SK-N-SH treated with all-trans-retinoic acid at 6 μM for 48 hours (cell line): ENCODE measurements around the gene BSN.
"Not testable (repeated sequence)": the region's sequence is repeated elsewhere in the genome, so short reads cannot be mapped to it uniquely, and the experiment has no call there.

Experiments
- ATAC-seq: fragments of 200-7000 bp; cut with Tn5 transposase; 3 replicates; pipeline ENCODE4 v1.9.1; 2020; ENCODE audit warnings: mild to moderate bottlenecking, moderate library complexity
- ARNTL ChIP-seq: fragments of 450-650 bp; formaldehyde crosslinking; IDR thresholded peaks from 2 replicates; pipeline ENCODE4 v1.5.0; 2020; ENCODE audit warnings: low read depth, mild to moderate bottlenecking, moderate library complexity, borderline replicate concordance
- BACH2 ChIP-seq: fragments of 250-450 bp; sonication (Bioruptor Pico); IDR thresholded peaks from 2 replicates; pipeline ENCODE4 v1.9.0; 2021; ENCODE audit warnings: mild to moderate bottlenecking, borderline replicate concordance
- CREB5 ChIP-seq: fragments of 250-450 bp; sonication (Bioruptor Pico); IDR thresholded peaks from 2 replicates; pipeline ENCODE4 v1.5.1; 2020; ENCODE audit warnings: low read depth, mild to moderate bottlenecking, moderate library complexity
- CSDC2 ChIP-seq: fragments of 250-450 bp; sonication (Bioruptor Pico); IDR thresholded peaks from 2 replicates; pipeline ENCODE4 v1.5.0; 2020; ENCODE audit warnings: mild to moderate bottlenecking, moderate library complexity
- GLIS3 ChIP-seq: fragments of 250-450 bp; sonication (Bioruptor Pico); IDR thresholded peaks from 2 replicates; pipeline ENCODE4 v1.5.0; 2020; ENCODE audit warnings: mild to moderate bottlenecking, moderate library complexity
- ISL1 ChIP-seq: fragments of 250-450 bp; sonication (Bioruptor Pico); IDR thresholded peaks from 2 replicates; pipeline ENCODE4 v2.1.2; 2022; ENCODE audit warnings: mild to moderate bottlenecking, moderate library complexity
- OSR1 ChIP-seq: fragments of 250-450 bp; sonication (Bioruptor Pico); IDR thresholded peaks from 2 replicates; pipeline ENCODE4 v1.8.0; 2022; ENCODE audit warnings: moderate library complexity, mild to moderate bottlenecking, inconsistent platforms
- PATZ1 ChIP-seq: fragments of 250-450 bp; sonication (Bioruptor Pico); IDR thresholded peaks from 2 replicates; pipeline ENCODE4 v1.8.0; 2020; ENCODE audit warnings: mild to moderate bottlenecking, moderate library complexity, borderline replicate concordance
- POU6F1 ChIP-seq: fragments of 250-450 bp; sonication (Bioruptor Pico); IDR thresholded peaks from 2 replicates; pipeline ENCODE4 v1.8.0; 2021; ENCODE audit warnings: low read depth, mild to moderate bottlenecking, moderate library complexity, borderline replicate concordance
- PPARA ChIP-seq: fragments of 250-450 bp; sonication (Bioruptor Pico); IDR thresholded peaks from 2 replicates; pipeline ENCODE4 v1.5.0; 2020; ENCODE audit warnings: mild to moderate bottlenecking, borderline replicate concordance
- RARB ChIP-seq: fragments of 250-450 bp; sonication (Bioruptor Pico); IDR thresholded peaks from 2 replicates; pipeline ENCODE4 v1.8.0; 2021; ENCODE audit warnings: mild to moderate bottlenecking, moderate library complexity
- SNAI2 ChIP-seq: fragments of 250-450 bp; sonication (Bioruptor Pico); IDR thresholded peaks from 2 replicates; pipeline ENCODE4 v1.5.0; 2020; ENCODE audit warnings: mild to moderate bottlenecking, moderate library complexity
- TCF4 ChIP-seq: fragments of 250-450 bp; sonication (Bioruptor Pico); IDR thresholded peaks from 2 replicates; pipeline ENCODE4 v1.8.0; 2021; ENCODE audit warnings: mild to moderate bottlenecking, moderate library complexity, borderline replicate concordance
- TOX ChIP-seq: fragments of 250-450 bp; sonication (Bioruptor Pico); IDR thresholded peaks from 2 replicates; pipeline ENCODE4 v1.8.0; 2021; ENCODE audit warnings: mild to moderate bottlenecking, moderate library complexity, borderline replicate concordance
- ZC3H10 ChIP-seq: fragments of 250-450 bp; sonication (Bioruptor Pico); IDR thresholded peaks from 2 replicates; pipeline ENCODE4 v1.5.1; 2021; ENCODE audit warnings: mild to moderate bottlenecking, moderate library complexity
- ZFP3 ChIP-seq: fragments of 250-450 bp; sonication (Bioruptor Pico); IDR thresholded peaks from 2 replicates; pipeline ENCODE4 v1.5.0; 2020; ENCODE audit warnings: mild to moderate bottlenecking, moderate library complexity
- ZFP30 ChIP-seq: fragments of 450-650 bp; formaldehyde crosslinking; IDR thresholded peaks from 2 replicates; pipeline ENCODE4 v1.5.0; 2022; ENCODE audit warnings: mild to moderate bottlenecking, moderate library complexity
- ZNF70 ChIP-seq: fragments of 450-650 bp; formaldehyde crosslinking; IDR thresholded peaks from 2 replicates; pipeline ENCODE4 v1.5.0; 2020; ENCODE audit warnings: mild to moderate bottlenecking, moderate library complexity
- ZNF8 ChIP-seq: fragments of 450-650 bp; formaldehyde crosslinking; IDR thresholded peaks from 2 replicates; pipeline ENCODE4 v1.5.0; 2020; ENCODE audit warnings: mild to moderate bottlenecking, moderate library complexity

BSN gene

GRCh38 chr3:49568965-49569364, 14.7 kb downstream of the BSN start:
- TF ChIP-seq TOX (CRISPR knock-in tag) (no peak), CREB5 (CRISPR knock-in tag) (no peak), ZFP3 (no peak), CSDC2 (CRISPR knock-in tag) (no peak), OSR1 (CRISPR knock-in tag) (no peak), TCF4 (no peak)
- ATAC-seq = no peak

- no peak for TF ChIP-seq ZFP30 (CRISPR knock-in tag)
- TF ChIP-seq ZNF70 (CRISPR knock-in tag) = no peak
- no peak for TF ChIP-seq PPARA (CRISPR knock-in tag)
- TF ChIP-seq CREB5 (CRISPR knock-in tag) = no peak
- TF ChIP-seq ZNF8 (CRISPR knock-in tag) = no peak
- no peak for TF ChIP-seq TCF4
- no peak for TF ChIP-seq BACH2 (CRISPR knock-in tag)
- no peak for TF ChIP-seq POU6F1 (CRISPR knock-in tag)
- no peak for TF ChIP-seq GLIS3 (CRISPR knock-in tag)
- TF ChIP-seq ZC3H10 = no peak
- TF ChIP-seq PATZ1 = no peak
- TF ChIP-seq ISL1 = no peak
- no peak for TF ChIP-seq ARNTL (CRISPR knock-in tag)
- TF ChIP-seq, all 23 proteins: peak for 0
- ATAC-seq = no peak
Observed at GRCh38 chr3:49570028-49570654, 15.9 kb downstream of the BSN start.

GRCh38 chr3:49582177-49582576, 27.9 kb downstream of the BSN start:
- no peak for ATAC-seq
- TF ChIP-seq RARB = no peak
- TF ChIP-seq OSR1 (CRISPR knock-in tag) = no peak
- TF ChIP-seq ARNTL (CRISPR knock-in tag) = no peak
- TF ChIP-seq TCF4 = no peak
- no peak for TF ChIP-seq SNAI2 (CRISPR knock-in tag)

- ATAC-seq = not testable (repeated sequence)
Observed at GRCh38 chr3:49585261-49585755, 31.0 kb downstream of the BSN start.

GRCh38 chr3:49591615-49592014, 37.3 kb downstream of the BSN start:
- TF ChIP-seq BACH2 (CRISPR knock-in tag) = no peak
- TF ChIP-seq ZNF70 (CRISPR knock-in tag) = no peak
- no peak for TF ChIP-seq CSDC2 (CRISPR knock-in tag)
- no peak for TF ChIP-seq ZFP30 (CRISPR knock-in tag)
- no peak for TF ChIP-seq GLIS3 (CRISPR knock-in tag)
- TF ChIP-seq CREB5 (CRISPR knock-in tag) = no peak
- no peak for TF ChIP-seq PPARA (CRISPR knock-in tag)
- TF ChIP-seq PATZ1 = no peak
- TF ChIP-seq POU6F1 (CRISPR knock-in tag) = no peak
- TF ChIP-seq ARNTL (CRISPR knock-in tag) = no peak
- no peak for TF ChIP-seq ZNF8 (CRISPR knock-in tag)
- no peak for TF ChIP-seq RARB
- TF ChIP-seq TOX (CRISPR knock-in tag) = no peak
- TF ChIP-seq, all 23 proteins: peak for 0
- no peak for ATAC-seq
